NB4 (cell line): ENCODE measurements around the gene RNU6-9.

Source experiments
- POLR2A ChIP-seq: IDR thresholded peaks from 2 replicates; pipeline ENCODE4 v1.6.1; 2011; ENCODE audit warnings: mild to moderate bottlenecking; ENCODE audit not compliant: insufficient read length; ENCODE audit errors: extremely low read depth
- TF ChIP-seq, protein P1 (sequence below): IDR thresholded peaks from one replicate; pipeline ENCODE4 v1.5.1; 2012; ENCODE audit warnings: low read depth, low read length
- TF ChIP-seq, protein P2 (sequence below): IDR thresholded peaks from 2 replicates; pipeline ENCODE4 v1.6.1; 2011; ENCODE audit warnings: low read depth, low read length

DNA sequence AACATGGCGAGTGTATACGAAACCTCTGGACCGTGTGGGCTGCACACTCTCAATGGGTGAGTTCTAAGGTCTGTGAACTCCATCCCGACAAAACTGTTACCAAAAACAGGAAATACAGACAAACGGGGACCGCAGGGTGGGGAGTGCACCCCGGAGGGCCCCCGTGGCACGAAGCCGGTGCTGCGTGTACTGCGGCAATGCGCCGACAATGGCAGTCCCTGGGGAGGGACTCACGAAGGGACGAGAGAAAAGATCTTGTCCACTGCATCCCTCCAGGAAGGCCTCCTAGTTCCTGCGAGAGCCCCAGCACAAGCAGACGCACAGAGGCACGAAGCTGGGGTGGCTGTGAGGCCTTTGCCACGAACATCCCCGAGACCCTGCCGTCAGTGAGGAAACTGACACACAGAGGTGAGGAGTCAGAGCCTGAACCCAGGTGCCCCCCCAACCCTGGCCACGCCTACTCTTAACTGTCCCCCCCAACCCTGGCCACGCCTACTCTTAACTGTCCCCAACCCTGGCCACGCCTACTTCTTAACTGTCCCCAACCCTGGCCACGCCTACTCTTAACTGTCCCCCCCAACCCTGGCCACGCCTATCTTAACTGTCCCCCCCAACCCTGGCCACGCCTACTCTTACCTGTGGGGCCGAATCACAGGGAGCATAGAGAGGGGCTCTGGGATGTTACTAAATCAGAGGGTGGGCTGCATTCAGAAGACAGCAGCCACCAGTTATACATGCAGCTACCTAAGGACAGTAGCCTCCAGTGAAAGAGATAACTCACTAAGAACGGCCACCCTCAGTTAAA is 4.5 kb upstream of the RNU6-9 start:
- TF ChIP-seq, protein P1, sequence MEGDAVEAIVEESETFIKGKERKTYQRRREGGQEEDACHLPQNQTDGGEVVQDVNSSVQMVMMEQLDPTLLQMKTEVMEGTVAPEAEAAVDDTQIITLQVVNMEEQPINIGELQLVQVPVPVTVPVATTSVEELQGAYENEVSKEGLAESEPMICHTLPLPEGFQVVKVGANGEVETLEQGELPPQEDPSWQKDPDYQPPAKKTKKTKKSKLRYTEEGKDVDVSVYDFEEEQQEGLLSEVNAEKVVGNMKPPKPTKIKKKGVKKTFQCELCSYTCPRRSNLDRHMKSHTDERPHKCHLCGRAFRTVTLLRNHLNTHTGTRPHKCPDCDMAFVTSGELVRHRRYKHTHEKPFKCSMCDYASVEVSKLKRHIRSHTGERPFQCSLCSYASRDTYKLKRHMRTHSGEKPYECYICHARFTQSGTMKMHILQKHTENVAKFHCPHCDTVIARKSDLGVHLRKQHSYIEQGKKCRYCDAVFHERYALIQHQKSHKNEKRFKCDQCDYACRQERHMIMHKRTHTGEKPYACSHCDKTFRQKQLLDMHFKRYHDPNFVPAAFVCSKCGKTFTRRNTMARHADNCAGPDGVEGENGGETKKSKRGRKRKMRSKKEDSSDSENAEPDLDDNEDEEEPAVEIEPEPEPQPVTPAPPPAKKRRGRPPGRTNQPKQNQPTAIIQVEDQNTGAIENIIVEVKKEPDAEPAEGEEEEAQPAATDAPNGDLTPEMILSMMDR, result no peak
- TF ChIP-seq POLR2A, result no peak
- TF ChIP-seq, protein P2, sequence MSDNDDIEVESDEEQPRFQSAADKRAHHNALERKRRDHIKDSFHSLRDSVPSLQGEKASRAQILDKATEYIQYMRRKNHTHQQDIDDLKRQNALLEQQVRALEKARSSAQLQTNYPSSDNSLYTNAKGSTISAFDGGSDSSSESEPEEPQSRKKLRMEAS, result no peak
